ENCODE results near the gene MVD. TPM values are rescaled to one million over a fixed set of nuclear protein-coding genes. Genes with fewer than 3 reads are reported as not detected.
A peak's percentile ranks its signal among the peaks of the same experiment; 100 is the strongest.

The MVD gene
- total and polyA plus RNA-seq, 2 of the 13 experiments (the other 11 are each of a cell fraction or from before 2014, with no cell fraction given): 28.1 to 187 TPM

- WGBS (ENCODE audit: low lambda C conversion rate): 34% methylated on average over 33 of the region's 42 CpGs
- DNase-seq (ENCODE audit: low spot score): peak; percentile 91
- Histone ChIP-seq H4K20me1 (ENCODE audit: insufficient read depth, low read length) (no peaks in the 10 kb centered on the region), H3K4me3 (replicated peaks in 1 of 3; ENCODE audit: insufficient read depth in 1 of 3, low read depth in 2 of 3, low read length in 3 of 3) (peak overlapping the region; percentile 21 to 64 (median 47); a peak in 5 of 6 replicates), H3K4me1 (ENCODE audit: insufficient read depth, low read length) (peaks cover 56% of the 10 kb centered on the region), H2AFZ (ENCODE audit: low read length) (no peak overlapping the region), H3K36me3 (replicated peaks in 1 of 2; ENCODE audit: control insufficient read depth in 1 of 2, insufficient read depth in 2 of 2, low read length in 2 of 2) (peaks cover 11 to 12% of the 10 kb centered on the region in 2 experiments; a peak in 4 of 5 replicates), H3K27me3 (ENCODE audit: control insufficient read depth in 1 of 2, insufficient read depth in 2 of 2, low read length in 2 of 2) (no peaks in the 10 kb centered on the region), H3K9me3 (ENCODE audit: low read length) (no peaks in the 10 kb centered on the region), H3K79me2 (ENCODE audit: insufficient read depth, low read length) (peaks cover 14% of the 10 kb centered on the region), H3K9ac (ENCODE audit: insufficient read depth, low read depth, low read length) (peak overlapping the region; percentile 53), H3K27ac (ENCODE audit: extremely low read length, insufficient read depth, low read length) (peak overlapping the region; percentile 59), H3K4me2 (ENCODE audit: low read depth, low read length) (peak overlapping the region; percentile 77)
- in situ Hi-C loops (cut with HindIII; ENCODE audit: extremely low pct_ligation_motif_present, low pct_unique_long_range_greater_than_20kb) (no loop called here), intact Hi-C loops (cut with micrococcal nuclease; ENCODE audit: unreplicated experiment) (loop anchor here (2.0 kb wide), 1 partner anchor 38 kb away; the partner anchor contains the start of gene MVD)
- FAIRE-seq: peak; percentile 67
- CTCF ChIA-PET (ENCODE audit: low intra/inter-chr PET ratio, low total read pairs): no interaction called here
- POLR2A ChIA-PET: interaction anchor here (1.1 to 1.9 kb wide), 2 partner anchors 14 to 78 kb away, joined by 3 to 11 read pairs; partner anchors contain the start of gene SNAI3
- ATAC-seq: peak; percentile 81
- BruUV-seq (replicated peaks): no TSS peak
- peak; percentile 75 for TF ChIP-seq PBX2 (CRISPR knock-in tag; IDR thresholded peaks at IDR 0.05)
- TF ChIP-seq ZNF235 (CRISPR knock-in tag; IDR thresholded peaks at IDR 0.05; ENCODE audit: borderline replicate concordance): 0 out of 2 replicates have a peak, but pooled peaks have one; percentile 47
- peak; percentile 87; the same call in 1 of the 2 replicates for TF ChIP-seq KDM3A (CRISPR knock-in tag; IDR thresholded peaks at IDR 0.05; ENCODE audit: low read depth)
- TF ChIP-seq FOXK1 (CRISPR knock-in tag; IDR thresholded peaks at IDR 0.05; ENCODE audit: borderline replicate concordance, low read depth): peak; percentile 46; the same call in 1 of the 2 replicates
- TF ChIP-seq SIX1 (CRISPR knock-in tag; IDR thresholded peaks at IDR 0.05; ENCODE audit: borderline replicate concordance): no peak; the same call in 1 of the 2 replicates
- no peak for TF ChIP-seq ZNF570 (CRISPR knock-in tag; IDR thresholded peaks at IDR 0.05; ENCODE audit: borderline replicate concordance)
- peak; percentile 57; the same call in 1 of the 2 replicates for TF ChIP-seq TFDP1 (CRISPR knock-in tag; IDR thresholded peaks at IDR 0.05; ENCODE audit: borderline replicate concordance)
- no peak for TF ChIP-seq ZBTB34 (CRISPR knock-in tag; IDR thresholded peaks at IDR 0.05)
- peak; percentile 100 for TF ChIP-seq SAP130 (CRISPR knock-in tag; IDR thresholded peaks at IDR 0.05; ENCODE audit: low read depth)
- no peak; the same call in 1 of the 2 replicates for TF ChIP-seq FOXP4 (CRISPR knock-in tag; IDR thresholded peaks at IDR 0.05)
- no peak for TF ChIP-seq DDIT3 (CRISPR knock-in tag; IDR thresholded peaks at IDR 0.05)
- no peak for TF ChIP-seq KDM5A (IDR thresholded peaks at IDR 0.05; ENCODE audit: borderline replicate concordance, low read length)
- TF ChIP-seq RBAK (CRISPR knock-in tag; IDR thresholded peaks at IDR 0.05): 0 out of 2 replicates have a peak, but pooled peaks have one; percentile 25
- TF ChIP-seq ELF4 (CRISPR knock-in tag; IDR thresholded peaks at IDR 0.05; ENCODE audit: borderline replicate concordance): peak; percentile 79; the same call in 1 of the 2 replicates
- peak; percentile 79; the same call in 1 of the 2 replicates for TF ChIP-seq TBX2 (CRISPR knock-in tag; IDR thresholded peaks at IDR 0.05; ENCODE audit: borderline replicate concordance)
- TF ChIP-seq DPF2 (CRISPR knock-in tag; IDR thresholded peaks at IDR 0.05; ENCODE audit: borderline replicate concordance, low read depth): peak; percentile 81; the same call in 1 of the 2 replicates
Observed at GRCh38 chr16:88700636-88701482, 38.0 kb upstream of the MVD start.

Data from HepG2 (cell line).